ENCODE measurements around the gene ZRANB3. TPM values are rescaled to one million over a fixed set of nuclear protein-coding genes. Genes with fewer than 3 reads are reported as not detected.

Gene ZRANB3
- total RNA-seq, 1 donor from 2014 or later = 16.5 TPM

GRCh38 chr2:135248611-135249010 is 282.4 kb downstream of the ZRANB3 start:
- Mint-ChIP-seq H3K27ac (no peak overlapping the region), H3K36me3 (peaks cover 31% of the 10 kb centered on the region), H3K9me3 (peaks cover 20% of the 10 kb centered on the region), H3K4me1 (peaks cover 6% of the 10 kb centered on the region), H3K4me3 (no peak overlapping the region), H3K27me3 (ENCODE audit: low read depth) (no peaks in the 10 kb centered on the region)
- no peak for DNase-seq (ENCODE audit: low spot score in 2 of 2, unreplicated experiment in 2 of 2)
- no peak for TF ChIP-seq CTCF (IDR thresholded peaks at IDR 0.05; ENCODE audit: unreplicated experiment)

- peaks cover 28% of the 10 kb centered on the region for H3K36me3 Mint-ChIP-seq
- peaks cover 6% of the 10 kb centered on the region for H3K4me1 Mint-ChIP-seq
- H3K9me3 Mint-ChIP-seq = peaks cover 20% of the 10 kb centered on the region
- no peaks in the 10 kb centered on the region for H3K27me3 Mint-ChIP-seq (ENCODE audit: low read depth)
- no peak for DNase-seq (ENCODE audit: low spot score in 2 of 2, unreplicated experiment in 2 of 2)
- H3K4me3 Mint-ChIP-seq = no peak overlapping the region
- no peak for TF ChIP-seq CTCF (IDR thresholded peaks at IDR 0.05; ENCODE audit: unreplicated experiment)
- H3K27ac Mint-ChIP-seq = no peak overlapping the region
Observed at GRCh38 chr2:135246711-135247270, 284.2 kb downstream of the ZRANB3 start.

GRCh38 chr2:135245071-135245470 is 285.9 kb downstream of the ZRANB3 start:
- H3K9me3 Mint-ChIP-seq = peaks cover 8% of the 10 kb centered on the region
- peaks cover 6% of the 10 kb centered on the region for H3K4me1 Mint-ChIP-seq
- no peak overlapping the region for H3K4me3 Mint-ChIP-seq
- no peaks in the 10 kb centered on the region for H3K27me3 Mint-ChIP-seq (ENCODE audit: low read depth)
- H3K36me3 Mint-ChIP-seq = peaks cover 12% of the 10 kb centered on the region
- no peak for TF ChIP-seq CTCF (IDR thresholded peaks at IDR 0.05; ENCODE audit: unreplicated experiment)
- DNase-seq (ENCODE audit: low spot score in 2 of 2, unreplicated experiment in 2 of 2) = no peak
- H3K27ac Mint-ChIP-seq = no peak overlapping the region

GRCh38 chr2:135238651-135239050 is 292.4 kb downstream of the ZRANB3 start:
- H3K36me3 Mint-ChIP-seq = peaks cover 13% of the 10 kb centered on the region
- H3K27me3 Mint-ChIP-seq (ENCODE audit: low read depth) = no peaks in the 10 kb centered on the region
- H3K4me3 Mint-ChIP-seq = no peak overlapping the region
- no peak overlapping the region for H3K27ac Mint-ChIP-seq
- no peak for TF ChIP-seq CTCF (IDR thresholded peaks at IDR 0.05; ENCODE audit: unreplicated experiment)
- H3K9me3 Mint-ChIP-seq = peaks cover 13% of the 10 kb centered on the region
- no peak for DNase-seq (ENCODE audit: low spot score in 2 of 2, unreplicated experiment in 2 of 2)
- H3K4me1 Mint-ChIP-seq = no peaks in the 10 kb centered on the region

GRCh38 chr2:135230150-135230549 is 300.9 kb downstream of the ZRANB3 start:
- TF ChIP-seq CTCF (IDR thresholded peaks at IDR 0.05; ENCODE audit: unreplicated experiment) = no peak
- peaks cover 13% of the 10 kb centered on the region for H3K36me3 Mint-ChIP-seq
- H3K27ac Mint-ChIP-seq = no peak overlapping the region
- no peaks in the 10 kb centered on the region for H3K27me3 Mint-ChIP-seq (ENCODE audit: low read depth)
- DNase-seq (ENCODE audit: low spot score in 2 of 2, unreplicated experiment in 2 of 2) = no peak
- H3K4me1 Mint-ChIP-seq = no peaks in the 10 kb centered on the region
- H3K4me3 Mint-ChIP-seq = no peak overlapping the region
- peaks cover 9% of the 10 kb centered on the region for H3K9me3 Mint-ChIP-seq

GRCh38 chr2:135227386-135227785 is 303.6 kb downstream of the ZRANB3 start:
- no peak for DNase-seq (ENCODE audit: low spot score in 2 of 2, unreplicated experiment in 2 of 2)
- H3K9me3 Mint-ChIP-seq = no peaks in the 10 kb centered on the region
- no peak for TF ChIP-seq CTCF (IDR thresholded peaks at IDR 0.05; ENCODE audit: unreplicated experiment)
- no peak overlapping the region for H3K27ac Mint-ChIP-seq
- H3K27me3 Mint-ChIP-seq (ENCODE audit: low read depth) = no peaks in the 10 kb centered on the region
- H3K4me3 Mint-ChIP-seq = no peak overlapping the region
- peaks cover 7% of the 10 kb centered on the region for H3K36me3 Mint-ChIP-seq
- no peaks in the 10 kb centered on the region for H3K4me1 Mint-ChIP-seq
